Stimulated activated CD8-positive, alpha-beta memory T cell treated with anti-CD3 and anti-CD28 coated beads, Interleukin-7, amount 100 ng/mL, for 4 hours (primary cell): ENCODE results near the gene TRAPPC14.
A peak's percentile ranks its signal among the peaks of the same experiment; 100 is the strongest.

Experiments used
- DNase-seq, 2 donors: peaks; one replicate each; pipeline ENCODE4 v3.0.0-alpha.2; 2020; ENCODE audit warnings: low read depth in 2 of 2

Gene TRAPPC14

DNA sequence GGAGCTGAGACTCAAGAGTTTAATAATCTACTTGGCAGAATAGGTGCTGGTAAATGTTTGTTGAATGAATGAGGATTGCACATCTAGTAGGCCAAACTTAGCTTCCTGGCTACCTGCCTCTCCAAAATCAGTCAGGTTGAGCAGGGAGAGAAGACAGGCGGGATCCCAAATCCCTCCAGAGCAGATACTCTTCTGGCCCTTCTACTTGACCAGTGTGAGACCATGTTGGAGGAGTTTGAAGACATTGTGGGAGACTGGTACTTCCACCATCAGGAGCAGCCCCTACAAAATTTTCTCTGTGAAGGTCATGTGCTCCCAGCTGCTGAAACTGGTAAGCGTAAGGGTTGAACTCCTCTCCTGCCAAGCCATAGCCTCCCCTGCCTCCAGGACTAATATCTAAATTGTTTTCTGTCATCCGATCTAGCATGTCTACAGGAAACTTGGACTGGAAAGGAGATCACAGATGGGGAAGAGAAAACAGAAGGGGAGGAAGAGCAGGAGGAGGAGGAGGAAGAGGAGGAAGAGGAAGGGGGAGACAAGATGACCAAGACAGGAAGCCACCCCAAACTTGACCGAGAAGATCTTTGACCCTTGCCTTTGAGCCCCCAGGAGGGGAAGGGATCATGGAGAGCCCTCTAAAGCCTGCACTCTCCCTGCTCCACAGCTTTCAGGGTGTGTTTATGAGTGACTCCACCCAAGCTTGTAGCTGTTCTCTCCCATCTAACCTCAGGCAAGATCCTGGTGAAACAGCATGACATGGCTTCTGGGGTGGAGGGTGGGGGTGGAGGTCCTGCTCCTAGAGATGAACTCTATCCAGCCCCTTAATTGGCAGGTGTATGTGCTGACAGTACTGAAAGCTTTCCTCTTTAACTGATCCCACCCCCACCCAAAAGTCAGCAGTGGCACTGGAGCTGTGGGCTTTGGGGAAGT, 34.0 kb downstream of the TRAPPC14 start:
- DNase-seq: no peak

DNA sequence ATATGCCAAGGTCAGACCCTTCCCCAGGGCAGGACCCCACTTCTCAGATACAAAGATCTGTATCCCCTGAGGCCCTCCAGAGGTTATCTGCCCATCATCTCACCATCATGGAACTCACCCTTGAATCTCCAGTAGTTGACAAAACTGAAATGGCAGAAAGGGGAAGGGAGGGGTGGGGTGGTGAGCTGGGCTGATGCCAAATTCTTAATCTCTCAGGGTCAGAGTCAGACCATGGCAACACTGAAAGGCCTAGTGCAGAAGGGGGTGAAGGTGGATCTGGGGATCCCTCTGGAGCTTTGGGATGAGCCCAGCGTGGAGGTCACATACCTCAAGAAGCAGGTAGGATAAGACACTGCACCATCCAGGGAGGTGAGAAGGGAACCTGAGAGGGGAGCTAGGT, 36.0 kb downstream of the TRAPPC14 start:
- DNase-seq: no peak

DNA sequence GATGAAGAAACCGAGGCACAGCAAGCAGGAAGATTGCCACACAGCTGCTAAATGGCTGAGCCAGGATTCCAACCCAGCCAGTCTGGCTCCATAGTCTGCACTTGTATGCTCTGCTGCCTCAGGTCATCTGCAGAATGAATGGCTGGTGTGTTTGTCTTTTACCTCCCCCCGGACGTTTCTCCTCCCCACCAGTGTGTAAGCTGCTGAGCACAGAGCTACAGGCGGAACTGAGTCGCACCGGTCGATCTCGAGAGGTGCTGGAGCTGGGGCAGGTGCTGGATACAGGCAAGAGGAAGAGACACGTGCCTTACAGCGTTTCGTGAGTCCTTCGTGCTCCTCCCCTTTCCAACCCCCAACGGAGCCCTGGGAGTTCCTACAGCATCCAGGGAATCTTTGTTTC, 36.5 kb downstream of the TRAPPC14 start:
- DNase-seq: no peak

DNA sequence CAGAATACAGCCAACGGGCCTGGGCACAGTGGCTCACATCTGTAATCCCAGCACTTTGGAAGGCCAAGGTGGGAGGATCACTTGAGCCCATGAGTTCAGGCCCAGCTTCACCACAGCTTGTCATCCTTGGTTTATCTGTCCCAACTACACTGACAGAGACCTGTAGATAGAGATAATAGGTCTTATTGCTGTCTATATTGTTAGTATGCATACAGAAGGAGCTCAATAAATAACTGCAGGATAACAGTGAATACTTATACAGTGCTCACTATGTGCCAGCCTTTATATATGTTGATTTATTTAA, 37.8 kb downstream of the TRAPPC14 start:
- DNase-seq: no peak

DNA sequence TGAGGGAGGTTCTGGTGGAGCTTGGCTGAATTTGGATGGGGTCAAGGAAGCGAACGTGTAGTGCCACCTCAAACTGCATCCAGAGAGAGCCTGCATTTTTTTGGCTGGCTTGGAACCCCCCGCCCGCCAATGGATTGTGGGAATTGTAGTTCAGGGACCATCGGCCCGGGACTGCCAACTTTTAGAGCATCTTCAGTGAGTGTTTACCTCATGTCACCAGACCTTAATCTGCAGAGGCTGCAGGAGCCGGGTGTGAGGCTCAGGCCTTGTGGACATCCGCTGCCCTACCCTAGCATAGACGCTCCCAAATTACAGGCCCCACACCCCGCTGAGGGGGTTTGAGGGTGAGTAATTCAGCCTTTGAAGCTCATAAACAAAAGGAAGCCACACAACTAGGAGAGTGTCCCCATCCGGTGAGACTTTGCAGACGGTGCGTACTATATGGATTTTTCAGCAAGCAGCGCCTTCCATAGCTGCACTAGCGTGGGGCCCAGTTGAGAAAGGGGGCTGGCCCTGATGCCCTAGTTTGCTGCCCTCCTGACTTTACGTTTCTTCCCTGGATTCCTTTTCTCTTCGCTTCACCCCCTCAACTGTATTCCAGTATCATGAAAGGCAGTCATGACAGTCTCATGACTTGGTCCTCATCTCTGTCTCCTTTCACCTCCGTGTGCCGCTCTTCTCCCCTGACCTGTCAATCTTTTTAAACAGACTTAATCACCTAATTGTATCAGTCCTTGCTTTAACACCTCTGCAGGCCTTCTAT, 38.4 kb downstream of the TRAPPC14 start:
- DNase-seq: peak; percentile 42 to 54

DNA sequence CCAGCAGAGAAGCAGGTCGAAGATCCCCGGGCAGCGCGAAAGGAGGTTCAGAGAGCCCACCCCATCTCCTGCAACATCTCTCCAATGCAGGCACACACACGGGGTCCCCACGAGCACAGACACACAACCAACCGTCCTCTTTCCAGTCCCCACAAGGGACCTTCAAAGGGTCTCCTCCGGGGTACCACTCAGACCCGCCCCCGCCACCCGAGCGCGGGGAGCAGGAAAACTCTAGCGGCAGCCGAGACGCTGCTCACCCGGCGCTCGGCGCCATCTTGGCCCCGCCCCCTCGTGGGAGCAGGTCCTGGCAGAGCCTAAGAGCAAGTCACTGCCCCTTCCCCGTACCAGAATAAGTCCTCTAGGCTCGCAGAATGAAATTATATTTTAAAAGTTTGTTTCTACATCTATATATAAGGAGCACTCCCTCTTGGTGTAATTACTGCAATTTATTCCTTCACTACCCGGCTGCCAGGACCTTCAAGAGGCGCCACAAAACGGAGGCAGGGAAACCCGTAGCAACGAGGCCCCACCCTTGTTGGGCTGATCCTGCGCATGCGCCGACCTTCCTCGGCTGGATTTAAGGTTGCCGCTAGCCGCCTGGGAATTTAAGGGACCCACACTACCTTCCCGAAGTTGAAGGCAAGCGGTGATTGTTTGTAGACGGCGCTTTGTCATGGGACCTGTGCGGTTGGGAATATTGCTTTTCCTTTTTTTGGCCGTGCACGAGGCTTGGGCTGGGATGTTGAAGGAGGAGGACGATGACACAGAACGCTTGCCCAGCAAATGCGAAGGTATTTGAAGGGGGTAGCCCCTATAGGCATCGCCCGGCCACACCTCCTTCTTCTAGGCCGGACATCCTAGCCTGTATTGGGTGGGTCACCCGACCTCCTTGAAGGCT, 39.2 kb downstream of the TRAPPC14 start, which contains the start of the genes CNPY4 and TAF6:
Gene CNPY4, plus strand, starts transcription at position 563 of the 898 bp plus-strand sequence. Its CDS starts 111 bp downstream, at position 674.
Gene TAF6, minus strand, starts transcription at position 287 of the 898 bp plus-strand sequence. CDS start 5,149 bp downstream, outside the sequence.
- DNase-seq: peak; percentile 91 to 92

DNA sequence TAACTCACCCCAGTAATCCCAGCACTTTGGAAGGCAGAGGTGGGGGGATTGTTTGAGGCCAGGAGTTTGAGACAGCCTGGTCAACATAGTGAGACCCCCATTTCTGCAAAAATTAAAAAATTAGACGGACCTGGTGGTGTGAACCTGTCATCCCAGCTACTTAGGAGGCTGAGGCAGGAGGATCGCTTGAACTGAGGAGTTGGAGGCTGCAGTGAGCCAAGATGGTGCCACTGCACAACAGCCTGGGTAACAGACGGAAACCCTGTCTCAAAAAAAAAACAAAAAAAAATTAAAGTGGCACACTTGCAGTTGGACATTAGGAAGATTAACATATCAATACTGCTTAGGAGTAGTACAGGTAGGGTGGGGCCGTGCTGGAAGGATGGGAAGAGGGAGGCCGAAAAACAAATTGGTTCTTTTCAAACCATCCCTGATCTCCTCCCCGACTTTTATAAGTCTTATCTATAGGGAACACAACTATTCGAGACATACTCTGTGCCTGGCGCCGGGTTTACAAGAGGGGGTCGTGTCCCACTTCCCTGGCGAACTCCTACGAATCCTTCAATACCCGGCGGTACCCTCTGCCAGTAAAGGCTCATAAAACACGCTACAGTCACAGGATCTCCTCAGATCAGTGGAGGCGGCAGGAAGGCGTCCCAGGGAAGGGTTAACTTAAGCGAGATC, 40.0 kb downstream of the TRAPPC14 start:
- DNase-seq: no peak

DNA sequence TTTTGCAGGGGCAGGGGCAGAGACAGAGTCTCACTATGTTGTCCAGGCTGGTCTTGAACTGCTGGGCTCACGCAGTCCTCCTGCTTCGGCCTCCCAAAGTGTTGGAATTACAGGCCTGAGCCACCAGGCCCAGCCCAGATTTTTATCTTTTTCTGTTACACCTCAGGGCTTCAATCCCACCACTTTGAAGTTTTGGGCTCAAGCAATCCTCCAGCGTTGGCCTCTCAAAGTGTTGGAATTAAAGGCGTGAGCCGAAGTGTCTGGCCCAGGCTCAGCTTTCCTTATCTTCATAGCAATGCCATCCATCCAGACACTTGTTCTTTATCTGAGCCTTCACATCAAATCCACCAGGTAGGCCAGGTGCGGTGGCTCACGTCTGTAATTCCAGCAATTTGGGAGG, 43.5 kb downstream of the TRAPPC14 start:
- DNase-seq: no peak

DNA sequence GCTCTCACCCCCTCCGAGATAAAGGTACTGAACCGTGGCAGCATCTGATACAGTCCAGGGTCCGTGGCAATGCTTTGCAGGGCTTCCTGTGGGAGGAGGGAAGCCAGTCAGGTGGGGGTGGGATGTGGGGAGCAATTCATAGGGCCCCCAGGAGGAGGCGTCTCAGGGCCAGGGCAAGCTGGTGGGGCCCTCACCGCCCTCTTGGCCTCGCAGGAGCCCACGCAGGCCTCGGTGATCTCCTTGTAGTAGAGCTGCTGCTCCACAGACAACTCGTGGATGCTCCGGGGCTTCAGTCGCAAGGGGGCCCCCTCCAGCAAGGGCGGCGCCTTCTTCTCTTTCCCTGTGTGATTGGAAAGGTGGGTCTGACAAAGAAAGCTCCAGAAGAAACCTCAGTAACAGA, 46.6 kb downstream of the TRAPPC14 start:
- DNase-seq: no peak

DNA sequence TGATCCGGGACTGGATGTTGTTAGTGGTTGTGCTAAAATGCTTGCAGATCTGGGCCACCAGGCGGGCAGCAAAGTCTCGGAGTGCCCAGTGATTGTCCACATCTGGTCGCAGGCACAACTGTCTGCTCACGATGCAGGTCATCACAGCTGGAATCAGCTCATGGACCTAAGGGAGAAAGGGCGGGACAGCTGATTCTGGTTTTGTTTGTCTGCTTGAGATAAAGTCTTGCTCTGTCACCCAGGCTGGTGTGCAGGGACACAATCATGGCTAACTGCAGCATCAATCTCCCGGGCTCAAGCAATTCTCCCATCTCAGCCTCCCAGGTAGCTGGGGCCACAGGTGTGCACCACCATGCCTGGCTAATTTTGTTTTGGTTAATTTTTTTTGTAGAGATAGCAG, 47.4 kb downstream of the TRAPPC14 start:
- no peak for DNase-seq

DNA sequence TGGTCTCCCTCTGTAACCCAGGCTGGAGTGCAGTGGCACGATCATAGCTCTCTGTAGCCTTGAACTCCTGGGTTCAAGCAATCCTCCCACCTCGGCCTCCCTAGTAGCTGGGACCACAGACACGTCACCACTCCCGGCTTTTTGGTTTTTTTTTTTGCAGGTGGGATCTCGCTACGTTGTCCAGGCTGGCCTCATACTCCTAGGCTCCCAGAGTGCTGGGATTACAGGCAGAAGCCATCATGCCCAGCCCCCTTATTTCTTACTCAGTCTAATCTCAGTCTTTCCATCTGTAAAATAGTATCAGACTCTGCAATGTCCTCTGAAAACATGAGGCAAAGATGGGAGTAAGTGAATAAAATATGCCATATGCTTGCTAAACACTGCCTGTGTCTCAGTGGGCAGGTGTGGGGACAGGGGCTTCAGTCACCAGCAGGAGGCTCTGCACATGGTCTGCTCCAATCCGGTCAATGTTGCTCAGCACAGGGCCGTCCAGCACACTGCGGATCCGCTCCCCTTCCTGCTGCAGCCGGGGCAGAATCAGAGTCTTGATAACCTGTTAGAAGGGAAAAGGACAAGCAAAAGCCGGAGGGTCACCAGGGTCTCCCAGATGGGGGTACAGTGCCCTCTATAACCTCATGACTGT, 48.9 kb downstream of the TRAPPC14 start:
- no peak for DNase-seq

DNA sequence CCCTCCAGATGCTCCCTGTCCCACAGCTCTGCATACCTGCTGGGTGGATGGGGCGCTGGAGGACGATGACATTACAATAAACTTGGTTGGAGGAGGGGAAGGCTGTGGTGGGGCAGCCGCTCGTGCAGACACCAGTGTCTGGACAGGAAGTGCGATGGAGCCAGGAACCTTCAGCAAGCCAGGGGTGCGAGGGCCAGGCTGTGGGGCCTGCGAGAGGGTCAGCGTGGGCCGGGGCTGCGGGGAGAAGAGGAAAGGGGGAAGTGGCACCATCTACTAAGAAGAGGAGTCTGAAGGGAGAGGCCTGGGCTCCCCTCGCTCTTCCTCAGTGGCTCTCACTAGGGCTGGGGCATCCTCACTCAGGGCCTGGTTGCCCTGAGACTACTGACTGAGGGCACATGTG, 50.6 kb downstream of the TRAPPC14 start:
- no peak for DNase-seq

DNA sequence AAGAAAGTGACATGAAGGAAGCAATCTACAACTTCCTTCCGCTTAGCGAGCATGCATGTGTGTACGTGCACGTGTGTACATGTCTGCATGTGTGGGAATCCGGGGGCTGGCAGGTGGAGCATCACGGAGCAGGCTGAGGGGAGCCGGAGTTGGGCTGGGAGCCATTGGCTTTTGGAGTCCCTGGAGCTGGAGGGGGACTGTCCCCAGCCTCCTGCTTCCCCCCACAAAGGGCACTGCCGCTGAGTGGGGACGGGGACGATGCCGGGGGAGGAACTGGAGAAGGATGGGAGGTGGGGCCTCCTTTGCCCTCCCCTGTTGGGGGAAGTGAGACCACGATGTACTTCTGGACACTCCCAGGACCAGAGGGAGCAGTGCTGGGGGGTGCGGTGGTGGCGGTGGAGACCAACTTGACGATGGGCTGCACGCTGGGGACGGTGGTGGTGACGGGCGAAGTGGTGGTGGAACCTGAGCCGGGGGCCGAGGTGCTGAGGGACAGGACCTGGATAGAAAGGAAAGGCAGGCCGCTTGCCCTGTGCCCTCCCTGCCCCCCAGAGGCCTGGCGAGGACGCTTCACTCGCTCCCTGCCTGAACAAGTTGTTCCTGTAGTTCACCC, 51.3 kb downstream of the TRAPPC14 start:
- no peak for DNase-seq

DNA sequence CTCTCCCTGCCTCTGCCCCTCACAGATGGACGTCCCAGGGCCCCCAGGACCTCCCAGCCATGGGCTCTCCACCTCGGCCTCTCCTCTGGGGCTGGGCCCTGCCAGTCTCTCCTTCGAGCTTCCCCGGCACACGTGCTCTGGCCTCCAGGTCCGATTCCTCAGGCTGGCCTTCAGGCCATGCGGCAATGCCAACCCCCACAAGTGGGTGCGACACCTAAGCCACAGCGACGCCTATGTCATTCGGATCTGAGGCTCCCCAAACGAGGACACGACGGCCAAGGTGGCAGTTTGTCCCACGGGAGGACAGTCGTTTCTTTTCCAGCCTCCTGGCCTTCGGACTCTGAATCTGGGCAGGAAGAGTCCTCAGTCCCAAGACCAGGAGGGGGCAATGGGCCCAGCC, 51.9 kb downstream of the TRAPPC14 start:
- no peak for DNase-seq

DNA sequence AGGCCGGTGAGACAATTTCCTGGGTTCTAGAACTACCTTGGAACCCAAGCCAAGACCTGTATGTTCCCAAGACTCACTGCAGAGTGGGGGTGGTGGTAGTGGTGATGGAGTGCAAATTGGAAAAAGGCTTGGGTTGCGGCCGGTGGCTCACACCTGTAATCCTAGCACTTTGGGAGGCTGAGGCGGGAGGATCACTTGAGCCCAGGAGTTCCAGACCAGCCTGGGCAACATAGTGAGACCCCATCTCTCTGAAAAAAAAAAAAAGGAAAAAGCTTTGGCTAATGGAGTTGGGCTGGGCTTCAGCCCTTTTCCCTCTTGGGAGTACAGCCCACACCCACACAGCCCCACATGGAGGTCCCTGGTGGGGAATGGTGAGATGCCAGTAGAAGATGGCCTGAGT, 53.0 kb downstream of the TRAPPC14 start:
- no peak for DNase-seq
